Measurements from ENCODE around the gene BMAL1.

DNA sequence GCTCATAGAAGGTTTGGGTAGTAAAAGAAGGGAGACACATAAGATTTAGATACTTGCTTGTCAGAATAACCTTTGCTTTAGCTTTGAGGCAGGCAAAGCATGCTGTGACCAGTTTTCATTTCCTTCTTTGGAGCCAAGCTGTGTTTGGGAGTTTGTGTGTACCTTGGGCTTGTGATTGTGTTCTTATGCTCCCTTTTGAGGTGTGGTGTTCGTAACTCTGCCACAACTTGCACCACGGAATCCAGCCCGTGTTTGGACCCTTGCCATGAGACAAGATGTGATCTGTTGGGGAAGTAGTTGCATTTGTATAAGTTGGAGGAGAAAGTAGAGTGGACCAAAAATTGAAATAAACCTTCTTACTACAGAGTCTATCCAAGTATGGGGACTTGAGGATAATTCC is 34.0 kb downstream of the BMAL1 start:
- TF ChIP-seq EZH2 (IDR thresholded peaks at IDR 0.05; ENCODE audit: low read length, unreplicated experiment) = no peak
- no peak for TF ChIP-seq CTCF (conservative IDR thresholded peaks at IDR 0.05; ENCODE audit: low read depth, low read length)
